Measurements from ENCODE around the gene SLC7A1. TPM values are rescaled to one million over a fixed set of nuclear protein-coding genes. Genes with fewer than 3 reads are reported as not detected.

SLC7A1 gene
- total and polyA plus RNA-seq, 2 of the 8 experiments (the other 6 are each of a cell fraction or from before 2014, with no cell fraction given): 26.8 to 114 TPM

GRCh38 chr13:29516012-29516411, 79.5 kb downstream of the SLC7A1 start:
- Histone ChIP-seq H3K79me1 (ENCODE audit: low read depth, low read length) (no peaks in the 10 kb centered on the region; the same call in none of the 2 replicates), H2AK5ac (ENCODE audit: low read depth, low read length) (no peak overlapping the region), H3K23ac (ENCODE audit: insufficient read length) (no peak overlapping the region), H3K56ac (replicated peaks; ENCODE audit: insufficient read length, low read depth, low read length) (no peak overlapping the region), H3K4me3 (ENCODE audit: extremely low read depth in 1 of 4, insufficient read depth in 2 of 4, low read depth in 3 of 4, low read length in 4 of 4) (no peak overlapping the region), H3K36me3 (ENCODE audit: control insufficient read depth in 2 of 4, insufficient read depth in 4 of 4, low read length in 3 of 4) (peaks cover 8 to 70% (median 56%) of the 10 kb centered on the region in 4 experiments; a peak in 7 of 8 replicates), H2BK120ac (replicated peaks; ENCODE audit: low read depth, low read length) (no peak overlapping the region), H3K4me1 (replicated peaks in 1 of 4; ENCODE audit: control insufficient read depth in 3 of 4, insufficient read depth in 4 of 4, low read length in 3 of 4) (no peaks in the 10 kb centered on the region), H4K8ac (ENCODE audit: extremely low read depth, insufficient read depth, low read length) (no peak overlapping the region), H2BK12ac (ENCODE audit: low read depth, low read length) (no peak overlapping the region), H3K14ac (ENCODE audit: insufficient read length) (no peak overlapping the region), H2BK5ac (ENCODE audit: low read depth, low read length) (no peak overlapping the region), H3K27me3 (replicated peaks in 1 of 4; ENCODE audit: control insufficient read depth in 3 of 4, extremely low read depth in 1 of 4, insufficient read depth in 3 of 4, low read length in 3 of 4) (no peaks in the 10 kb centered on the region), H3K79me2 (ENCODE audit: control insufficient read depth in 1 of 2, insufficient read depth in 2 of 2, low read length in 2 of 2) (no peaks in the 10 kb centered on the region), H3K27ac (ENCODE audit: low read depth, low read length) (no peak overlapping the region), H2BK20ac (ENCODE audit: low read length) (no peak overlapping the region), H3K9me3 (ENCODE audit: insufficient read depth in 2 of 2, low read depth in 1 of 2, low read length in 1 of 2) (no peaks in the 10 kb centered on the region), H3K18ac (ENCODE audit: extremely low read depth, low read length) (no peak overlapping the region), H2AFZ (ENCODE audit: low read length) (no peak overlapping the region), H4K20me1 (replicated peaks in 1 of 2; ENCODE audit: control insufficient read depth in 1 of 2, insufficient read depth in 2 of 2, low read length in 2 of 2) (peaks cover 3 to 20% of the 10 kb centered on the region in 2 experiments), H4K91ac (replicated peaks; ENCODE audit: insufficient read length, low read length) (no peak overlapping the region), H3K4me2 (ENCODE audit: insufficient read depth in 1 of 2, low read depth in 2 of 2, low read length in 2 of 2) (no peak overlapping the region), H2BK15ac (ENCODE audit: low read length) (no peak overlapping the region), H3K4ac (replicated peaks; ENCODE audit: insufficient read length, low read depth, low read length) (no peak overlapping the region), H3K23me2 (ENCODE audit: low read depth, low read length) (peaks cover 4% of the 10 kb centered on the region; the same call in 1 of the 2 replicates), H4K5ac (ENCODE audit: insufficient read length, low read depth, low read length) (no peak overlapping the region), H3K9ac (replicated peaks in 1 of 4; ENCODE audit: extremely low read depth in 1 of 4, low read depth in 3 of 4, low read length in 3 of 4) (no peak overlapping the region)
- ChIA-PET CTCF (ENCODE audit: partially characterized antibody) (interaction anchor here (1.3 to 3.2 kb wide), 2 partner anchors 7 to 13 kb away, joined by 3 to 30 read pairs; no protein-coding TSS in a partner anchor), POLR2A (ENCODE audit: partially characterized antibody) (interaction anchor here (1.2 kb wide), 2 partner anchors 9 to 80 kb away, joined by 3 read pairs; partner anchors contain the start of gene SLC7A1)
- no peak for DNase-seq (ENCODE audit: low read depth in 1 of 2, low spot score in 2 of 2)
- FAIRE-seq: no peak
- 91% methylated on average over 8 of the region's 11 CpGs; no CpG with 5 or more reads in 1 of the 2 experiments for WGBS, 2 experiments (ENCODE audit: extremely low coverage in 1 of 2, insufficient coverage in 1 of 2, insufficient read length in 1 of 2, insufficient replicate concordance in 2 of 2, low coverage in 1 of 2, low lambda C conversion rate in 2 of 2, missing lambda C conversion rate in 1 of 2)
- TF ChIP-seq KDM4A (IDR thresholded peaks at IDR 0.05; ENCODE audit: low read depth, low read length, severe bottlenecking) (no peak), RFX5 (IDR thresholded peaks at IDR 0.05; ENCODE audit: borderline replicate concordance, low read depth, low read length) (no peak), ASH2L (IDR thresholded peaks at IDR 0.05; ENCODE audit: low read length) (no peak), GTF2F1 (IDR thresholded peaks at IDR 0.05; ENCODE audit: borderline replicate concordance, low read depth, low read length) (no peak), POLR2AphosphoS5 (IDR thresholded peaks at IDR 0.05; ENCODE audit: low read depth, low read length) (no peak), MAFK (IDR thresholded peaks at IDR 0.05; ENCODE audit: low read depth, low read length) (no peak), SRF (IDR thresholded peaks at IDR 0.05; ENCODE audit: low read depth, low read length) (no peak), ATF2 (IDR thresholded peaks at IDR 0.05; ENCODE audit: low read length) (no peak), TBP (IDR thresholded peaks at IDR 0.05; ENCODE audit: low read depth, low read length) (no peak), BACH1 (IDR thresholded peaks at IDR 0.05; ENCODE audit: low read length) (no peak), NRF1 (IDR thresholded peaks at IDR 0.05; ENCODE audit: low read depth, low read length) (no peak), FOSL1 (IDR thresholded peaks at IDR 0.05; ENCODE audit: insufficient read depth, low read depth, low read length) (no peak), TEAD4 (IDR thresholded peaks at IDR 0.05; ENCODE audit: low read depth, low read length) (no peak), YY1 (IDR thresholded peaks at IDR 0.05; ENCODE audit: low read depth, low read length) (no peak)

All from H1 (cell line).